NCI-H69 (cell line): ENCODE data around the gene DEFB114.
"Not testable (repeated sequence)": the region's sequence is repeated elsewhere in the genome, so short reads cannot be mapped to it uniquely, and the experiment has no call there.

ENCODE experiments used
- DNase-seq: peaks from one replicate; lab custom pipeline; 2025; lab: John Stamatoyannopoulos, UW

Gene DEFB114, protein sequence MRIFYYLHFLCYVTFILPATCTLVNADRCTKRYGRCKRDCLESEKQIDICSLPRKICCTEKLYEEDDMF

DNA sequence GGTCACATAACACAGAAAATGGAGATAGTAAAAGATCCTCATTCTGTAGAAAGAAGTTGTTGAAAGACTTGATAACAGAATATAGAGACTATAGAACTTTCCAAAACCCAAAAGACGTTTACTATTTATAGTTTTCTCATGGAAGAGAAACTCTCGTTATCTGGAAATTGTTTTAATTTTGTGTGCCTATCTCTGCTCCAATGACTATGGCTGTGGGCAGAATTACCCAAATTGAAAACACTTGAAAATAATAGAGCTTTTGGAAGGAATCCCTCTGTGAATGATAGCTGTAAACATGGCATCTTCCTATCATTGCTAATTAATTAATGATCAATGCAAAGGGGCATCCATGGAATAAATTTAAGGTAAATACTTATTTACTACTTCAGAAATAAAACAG is at the start of gene DEFB114:
Gene DEFB114, minus strand, starts transcription at position 101 of the 400 bp plus-strand sequence. Its CDS starts 59 bp downstream, at position 42.
- DNase-seq, result no peak

DNA sequence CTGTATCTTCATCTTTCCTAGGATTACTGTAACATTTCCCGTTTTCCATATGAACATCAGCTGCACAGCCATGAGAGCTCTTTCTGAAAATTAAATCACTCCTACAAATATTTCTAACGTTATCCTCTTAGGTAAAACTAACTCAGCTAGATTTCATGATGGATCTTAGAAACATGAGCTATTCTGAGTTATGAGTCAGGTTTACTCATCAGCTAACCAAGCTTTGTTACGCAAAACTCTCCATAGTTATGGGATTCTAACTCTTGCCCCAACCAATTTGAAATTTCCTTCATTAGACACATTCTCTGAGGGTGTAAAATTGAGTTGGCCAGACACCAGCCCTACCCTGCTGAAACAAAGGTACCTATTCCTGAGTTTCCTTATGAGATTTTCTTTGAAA is 43.9 kb upstream of the DEFB114 start:
- DNase-seq, result no peak

DNA sequence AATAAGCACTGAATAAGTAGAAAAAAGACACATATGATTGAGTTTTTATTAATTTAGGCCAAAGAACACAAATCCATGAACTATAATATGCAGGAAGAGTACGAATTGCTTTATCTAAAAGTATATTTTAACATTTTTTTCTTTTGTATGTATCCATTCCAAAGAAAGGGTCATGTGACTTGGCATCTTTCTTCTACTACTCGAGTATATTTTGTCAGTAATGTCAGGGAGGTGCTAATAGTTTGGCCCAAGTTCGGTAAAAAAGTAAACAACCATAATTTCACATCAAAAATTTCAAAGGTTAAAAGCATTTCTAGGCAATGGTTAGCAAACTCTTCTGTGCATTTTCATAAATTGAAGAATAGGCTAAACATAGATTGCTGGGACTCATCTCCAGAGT is 39.2 kb upstream of the DEFB114 start:
- DNase-seq, result no peak

DNA sequence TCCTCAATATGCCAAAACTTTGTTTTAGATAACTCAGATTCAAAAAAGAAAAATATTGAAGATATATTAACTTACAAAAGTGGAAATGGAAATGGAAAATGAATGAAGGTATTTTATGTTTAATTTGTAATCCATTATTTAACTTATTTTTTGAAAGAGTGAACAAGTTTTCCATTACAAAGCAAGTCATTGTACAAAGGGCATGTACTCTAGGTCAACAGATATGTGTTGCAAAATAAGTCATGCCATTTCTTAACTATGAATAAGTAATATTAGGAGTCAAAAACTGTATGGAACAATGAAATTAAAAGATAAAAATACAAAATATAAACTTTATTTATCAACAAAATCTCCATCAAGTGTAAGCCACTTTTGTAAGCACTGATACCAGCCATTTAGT is 31.3 kb upstream of the DEFB114 start:
- DNase-seq, result no peak

DNA sequence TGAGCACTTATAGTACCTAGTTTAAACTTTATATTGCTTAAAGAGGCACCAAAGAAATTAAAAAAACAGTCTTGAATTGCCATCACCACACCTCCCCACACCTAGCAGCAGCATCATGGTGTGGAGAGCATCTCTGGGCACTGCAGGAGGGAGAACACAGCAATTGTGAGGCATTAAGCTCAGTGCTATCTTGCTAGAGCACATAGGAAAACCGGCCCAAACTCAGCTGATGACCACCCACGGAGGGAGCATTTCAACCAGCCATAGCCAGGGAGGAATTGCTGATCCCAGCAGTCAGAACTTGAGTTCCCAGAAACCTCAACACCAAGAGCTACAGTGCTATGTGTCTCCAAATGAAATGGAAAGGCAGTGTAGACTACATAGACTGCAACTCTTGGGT is 24.9 kb upstream of the DEFB114 start:
- DNase-seq, result no peak

DNA sequence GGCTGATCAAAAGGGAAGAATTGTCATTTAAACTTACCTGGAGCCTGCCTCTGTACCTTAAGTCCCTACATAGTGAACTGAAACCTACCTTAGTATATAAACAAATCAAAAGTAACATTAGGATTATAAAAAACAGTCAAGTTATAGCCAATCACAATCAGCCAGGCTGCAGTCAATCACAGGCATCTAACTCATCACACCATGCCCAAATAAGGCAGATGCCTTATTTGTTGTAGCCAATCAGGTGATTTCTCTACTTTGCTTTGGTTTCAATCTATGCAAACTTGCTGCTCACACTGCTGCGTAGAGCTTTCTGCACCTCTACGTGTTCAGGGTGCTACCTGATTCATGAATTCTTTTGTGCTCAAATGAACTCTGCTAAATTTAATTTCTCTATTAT is 23.8 kb upstream of the DEFB114 start:
- no peak for DNase-seq

DNA sequence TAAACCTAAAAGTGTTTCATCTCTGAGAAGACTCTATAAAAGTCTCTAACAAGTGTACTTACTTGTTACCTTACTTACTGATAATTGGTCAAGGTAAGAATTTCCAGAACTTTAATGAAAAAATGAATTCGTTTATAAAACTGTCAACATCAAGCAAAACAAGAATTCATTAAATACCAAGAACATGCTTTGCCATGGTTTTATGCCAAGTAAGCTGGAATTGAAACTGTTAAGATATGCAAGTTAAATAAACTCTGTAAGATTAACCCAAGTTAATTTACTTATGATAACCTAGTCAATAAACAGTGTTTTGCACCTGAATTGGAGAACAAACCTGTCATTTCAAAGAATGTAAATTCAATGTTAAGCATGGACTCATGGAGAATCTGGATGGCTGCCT is 22.6 kb upstream of the DEFB114 start:
- DNase-seq, result no peak

DNA sequence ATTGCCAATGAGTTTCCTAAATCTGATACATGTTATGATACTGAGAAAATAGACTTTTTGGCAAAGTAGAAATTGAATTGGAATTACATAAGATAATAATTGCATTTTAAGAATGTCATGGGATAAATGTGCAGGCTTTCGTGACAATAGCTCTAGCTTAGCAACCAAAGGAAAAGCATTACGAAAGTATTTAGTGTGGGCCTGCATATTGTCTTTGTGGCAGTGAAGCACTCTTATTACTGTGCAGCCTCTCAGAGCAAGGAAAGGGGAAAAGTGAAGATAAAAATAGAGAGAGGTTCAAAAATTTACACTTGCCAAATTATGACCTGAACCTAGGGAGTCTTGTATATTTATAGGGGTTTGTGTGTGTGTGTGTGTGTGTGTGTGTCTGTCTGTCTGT is 18.1 kb upstream of the DEFB114 start:
- no peak for DNase-seq

DNA sequence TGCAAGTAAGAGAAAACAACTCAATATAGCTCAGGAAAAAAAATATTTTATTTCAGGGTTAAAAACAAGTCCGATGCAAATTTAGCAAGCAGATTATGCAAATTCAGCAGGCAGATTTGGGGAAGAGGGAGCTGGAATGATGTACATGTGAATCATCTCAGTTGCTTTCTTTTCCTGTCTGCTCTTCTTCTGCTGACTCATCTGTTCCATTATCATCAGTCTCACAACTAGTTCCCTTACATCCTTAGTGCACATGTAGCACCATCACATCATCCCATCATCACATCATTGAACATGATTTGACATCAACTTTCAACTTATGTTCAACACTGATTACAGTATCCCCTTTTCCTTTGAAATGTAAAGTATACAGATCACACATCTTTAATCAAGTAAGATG is 16.9 kb upstream of the DEFB114 start:
- no peak for DNase-seq

DNA sequence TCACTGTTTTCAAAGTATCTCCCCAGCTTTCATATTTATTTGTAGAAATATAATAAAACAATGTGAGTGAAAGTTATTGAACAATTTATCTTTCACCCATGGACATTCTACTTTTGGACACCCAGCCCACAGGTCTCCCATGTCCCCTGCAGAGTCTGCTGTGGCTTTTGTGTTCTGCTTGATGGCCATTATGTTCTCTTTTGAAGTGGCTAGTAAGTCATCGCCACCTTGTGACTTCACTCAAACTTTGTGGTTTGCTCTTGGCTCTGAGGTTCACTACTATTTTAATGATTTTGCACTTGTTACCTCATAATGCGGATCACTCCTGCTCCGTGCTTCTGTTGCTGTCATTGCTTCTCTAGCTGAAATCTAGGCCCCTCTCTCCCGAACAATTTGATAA is 15.6 kb upstream of the DEFB114 start:
- no peak for DNase-seq

DNA sequence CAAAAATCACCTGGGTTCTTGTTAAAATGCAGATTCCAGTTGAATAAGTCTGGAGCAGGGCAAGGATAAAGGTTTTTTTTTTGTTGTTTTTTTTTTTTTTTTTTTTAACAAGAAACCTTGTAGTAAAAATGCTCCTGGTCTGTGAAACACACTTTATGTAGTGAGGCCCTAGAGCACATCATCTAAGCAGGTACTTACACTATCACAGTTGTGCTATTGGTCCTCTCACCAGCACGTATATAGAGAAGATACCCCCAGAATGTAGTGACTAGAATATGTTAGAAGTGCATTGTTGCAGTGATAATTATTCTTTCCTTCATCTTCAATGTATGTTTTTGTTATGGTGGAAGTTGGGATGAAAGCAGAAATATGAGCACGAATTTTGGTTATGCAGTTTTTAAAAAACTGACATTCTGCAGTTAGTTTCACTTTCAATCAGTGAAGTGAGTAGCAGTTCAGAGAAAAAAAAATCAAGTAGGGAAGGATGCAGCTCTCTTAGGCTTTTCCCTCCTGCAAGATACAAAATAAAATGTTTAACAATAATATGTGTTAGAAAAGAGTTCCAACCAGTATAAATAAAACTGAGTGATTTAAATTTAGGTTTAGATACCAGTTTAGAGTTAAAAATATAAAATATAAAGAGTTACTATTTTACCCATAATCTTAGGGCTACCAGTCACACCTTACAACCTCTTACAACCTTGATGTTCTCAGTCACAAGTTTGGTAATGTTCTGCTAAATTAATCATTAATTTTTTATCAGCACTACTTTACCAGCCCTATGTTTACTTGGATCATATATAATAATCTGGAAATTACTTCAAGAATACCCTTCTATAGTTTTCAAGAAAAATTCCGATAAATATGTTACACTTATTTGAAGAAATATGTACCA is 14.6 kb upstream of the DEFB114 start:
- peak; percentile 9 for DNase-seq

DNA sequence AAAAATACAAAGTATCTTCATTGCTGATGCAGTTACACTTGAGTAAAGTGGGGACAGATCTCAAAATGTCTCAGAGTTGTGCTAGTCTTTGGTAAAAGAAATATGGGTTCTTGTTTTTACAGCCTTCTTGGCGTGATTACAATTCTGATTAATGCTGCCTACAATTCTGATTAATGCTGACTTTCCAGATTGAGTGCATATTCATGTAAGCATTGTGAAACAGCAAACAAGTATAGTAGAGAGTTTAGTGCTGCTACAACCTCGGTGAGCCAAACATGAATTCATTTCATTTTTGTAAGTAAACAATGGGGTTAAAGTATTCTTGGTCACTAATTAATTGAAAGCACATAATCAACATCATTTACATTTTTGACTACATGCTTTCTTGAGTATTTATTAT is 5.6 kb upstream of the DEFB114 start, which contains the start of gene DEFB113:
Gene DEFB113, minus strand, starts transcription at position 21 of the 400 bp plus-strand sequence. Its CDS starts 0 bp downstream, at position 21.
- DNase-seq, result no peak

DNA sequence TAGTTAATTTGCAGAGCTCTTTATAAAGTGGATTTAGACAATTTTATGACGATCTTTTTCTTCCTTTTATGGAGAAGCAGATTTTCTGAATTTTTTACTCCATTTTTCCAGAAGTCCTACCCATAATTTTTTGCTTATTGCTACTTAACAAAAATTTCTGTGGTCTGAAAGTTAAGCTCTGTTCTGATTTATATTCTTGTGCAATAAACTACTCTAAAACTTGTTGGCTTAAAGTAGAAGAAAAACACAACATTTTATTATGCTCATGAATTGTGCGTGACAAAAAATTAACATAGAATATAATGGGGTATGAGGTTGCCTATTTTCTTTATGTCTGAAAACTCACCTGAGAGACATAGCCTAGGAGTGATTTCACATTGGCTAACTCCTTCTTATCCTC is 2.9 kb upstream of the DEFB114 start:
- DNase-seq, result no peak

DNA sequence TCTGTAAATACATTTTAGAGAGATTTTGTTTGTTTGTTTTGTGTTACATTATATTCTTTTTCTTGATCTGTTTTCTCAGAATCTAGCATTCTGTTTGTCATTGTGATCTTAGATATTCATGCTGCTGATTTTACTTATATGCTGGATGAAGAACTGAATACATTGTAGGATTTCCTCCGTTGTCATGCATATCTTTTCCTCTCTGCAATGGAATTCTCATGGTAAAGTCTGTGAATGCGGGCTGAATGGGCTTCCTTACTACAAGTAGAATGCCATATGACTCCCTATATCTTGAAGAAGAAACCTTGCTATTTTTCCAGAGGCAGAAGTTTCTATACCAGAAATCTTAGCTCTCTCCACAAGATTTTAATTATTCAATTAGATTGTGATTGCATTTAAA is 2.4 kb upstream of the DEFB114 start:
- DNase-seq, result no peak

DNA sequence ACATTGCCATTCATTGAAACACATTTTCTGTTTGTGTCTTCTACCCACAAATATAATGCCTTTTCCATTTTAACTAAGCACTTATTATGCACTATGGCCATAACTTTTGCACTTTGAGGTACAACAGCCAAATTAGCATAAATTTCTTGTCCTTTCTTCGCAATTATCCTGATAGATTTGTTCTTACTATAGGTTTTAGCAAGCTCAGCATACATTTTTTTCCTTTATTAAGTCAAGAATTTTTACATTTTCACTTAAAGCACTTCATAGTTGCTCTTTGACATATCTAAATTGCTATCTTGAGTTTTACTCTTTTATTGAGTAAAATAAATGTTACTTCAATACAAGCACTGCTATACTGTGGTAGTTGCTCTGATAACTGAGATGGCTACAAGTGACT is 5.8 kb downstream of the DEFB114 start:
- DNase-seq, result no peak

DNA sequence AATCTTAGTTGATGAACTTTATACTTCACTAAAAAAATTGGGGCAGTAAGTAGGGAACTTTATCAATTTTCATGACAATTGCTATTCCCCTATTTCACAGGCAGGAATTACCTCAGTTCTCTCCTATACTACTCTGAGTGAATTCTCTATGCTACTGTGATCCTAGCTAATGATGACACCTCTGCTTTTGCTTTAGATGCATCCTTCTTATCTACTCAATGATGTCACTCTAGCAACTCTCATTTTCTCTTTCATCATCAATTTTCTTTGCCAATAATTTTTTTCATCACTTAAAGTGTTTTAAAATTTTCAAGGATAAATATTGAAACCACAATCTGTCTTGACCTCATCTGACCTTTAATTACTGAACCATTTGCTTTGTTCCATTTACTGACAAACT is 8.1 kb downstream of the DEFB114 start:
- no peak for DNase-seq

DNA sequence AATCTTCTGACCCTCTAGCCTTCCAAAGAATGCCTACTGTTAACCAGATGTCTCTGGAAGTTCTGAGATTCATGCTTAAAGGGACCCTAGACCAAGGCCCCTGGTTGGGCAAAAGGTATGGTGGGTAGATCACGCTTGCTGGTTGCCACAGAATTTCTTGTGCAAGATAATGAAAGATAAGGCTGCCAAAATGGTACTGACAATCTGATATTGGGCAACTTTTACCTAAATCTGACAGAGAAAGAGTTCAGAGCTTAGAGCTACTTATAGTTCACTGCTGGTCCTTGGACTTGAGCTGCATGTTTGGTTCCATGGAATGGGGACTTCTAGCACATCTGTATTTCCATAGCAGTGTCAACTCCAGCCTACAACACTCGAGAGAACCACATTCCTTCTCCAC is 12.0 kb downstream of the DEFB114 start:
- no peak for DNase-seq

DNA sequence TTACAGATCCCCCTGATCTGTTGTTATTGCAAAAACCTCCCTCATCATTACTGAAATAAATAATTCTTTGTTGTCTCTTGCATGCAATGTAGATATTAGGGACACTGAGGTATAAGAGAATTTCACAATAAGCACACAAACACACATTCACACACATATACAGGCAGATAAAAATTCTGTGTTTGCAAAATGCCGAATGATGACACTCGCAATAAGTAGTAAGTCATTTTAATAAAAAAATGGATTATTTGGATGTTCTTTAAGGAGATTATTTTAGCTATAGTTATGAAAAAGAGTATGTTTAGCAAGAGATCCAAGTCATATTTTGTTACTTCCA is 13.6 kb downstream of the DEFB114 start:
- no peak for DNase-seq

DNA sequence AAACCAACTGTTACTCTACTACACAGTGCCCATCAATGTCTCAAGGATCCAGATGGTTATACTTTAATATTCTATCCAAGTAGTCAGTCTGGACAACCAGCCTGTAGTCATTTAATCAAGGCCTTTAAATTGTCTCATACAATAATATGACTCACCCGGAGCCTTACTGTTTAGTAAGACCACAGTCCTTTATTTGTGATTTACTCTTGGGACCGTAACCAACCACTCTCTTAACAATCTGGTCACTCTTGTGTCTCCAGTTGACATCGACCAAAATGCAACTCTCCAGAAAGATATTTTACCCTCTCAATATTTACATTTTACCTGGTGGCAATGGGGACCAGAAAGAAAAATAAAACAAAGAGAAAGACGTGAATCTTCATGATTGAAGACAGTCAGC is 14.9 kb downstream of the DEFB114 start:
- DNase-seq, result peak; percentile 63

DNA sequence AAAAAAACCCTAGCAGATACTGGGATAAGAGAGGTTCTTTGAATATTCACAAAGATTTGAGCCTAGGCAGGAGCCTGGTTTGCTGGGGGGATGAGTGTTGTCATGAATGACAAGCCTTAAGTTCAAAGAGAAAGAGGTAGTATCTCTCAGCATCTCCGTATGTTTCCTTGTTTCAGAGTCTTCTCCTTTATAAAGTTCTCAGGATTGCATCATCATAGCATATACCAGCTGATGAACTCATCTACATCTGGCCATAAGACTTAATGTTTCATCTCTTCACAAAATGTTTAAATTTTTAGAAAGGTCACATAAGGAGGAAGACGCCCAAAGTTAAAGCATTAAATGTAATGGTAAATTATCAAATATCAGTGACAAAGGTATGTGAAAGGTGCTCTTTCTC is 17.1 kb downstream of the DEFB114 start:
- no peak for DNase-seq

DNA sequence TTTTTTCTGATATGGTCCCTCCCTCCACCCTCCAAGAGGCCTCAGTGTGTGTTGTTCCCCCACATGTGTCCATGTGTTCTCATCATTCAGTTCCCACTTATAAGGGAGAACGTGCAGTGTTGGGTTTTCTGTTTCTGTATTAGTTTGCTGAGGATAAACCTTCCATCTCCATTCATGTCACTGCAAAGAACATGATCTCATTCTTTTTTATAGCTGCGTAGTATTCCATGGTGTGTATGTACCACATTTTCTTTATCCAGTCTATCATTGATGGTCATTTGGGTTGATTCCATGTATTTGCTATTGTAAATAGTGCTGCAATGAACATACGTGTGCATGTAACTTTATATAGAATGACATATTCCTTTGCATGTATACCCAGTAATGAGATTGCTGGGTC is 19.9 kb downstream of the DEFB114 start:
- DNase-seq, result not testable (repeated sequence)

DNA sequence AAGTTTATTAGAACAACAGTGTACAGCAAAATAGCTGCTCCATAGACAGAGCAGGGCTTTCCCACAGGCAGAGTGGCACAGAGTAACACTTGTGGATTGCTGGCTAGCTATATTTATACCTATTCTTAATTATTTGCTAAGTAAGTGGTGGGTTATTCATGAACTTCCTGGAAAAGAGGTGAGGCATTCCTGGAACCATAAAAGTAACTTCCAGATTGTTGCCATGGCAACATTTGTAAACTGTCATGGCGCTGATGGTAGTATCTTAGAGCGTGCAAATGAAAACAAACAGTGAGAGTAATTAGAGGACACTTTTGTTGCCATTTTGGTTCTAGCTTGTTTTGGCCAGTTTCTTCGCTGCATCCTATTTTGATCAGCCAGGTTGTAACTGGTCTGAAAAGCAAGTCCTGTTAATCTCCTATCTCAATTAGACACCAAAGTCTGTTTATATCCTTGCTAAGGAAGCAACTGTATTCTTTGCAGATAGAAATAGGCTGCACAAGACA is 23.9 kb downstream of the DEFB114 start:
- peak; percentile 15 for DNase-seq

DNA sequence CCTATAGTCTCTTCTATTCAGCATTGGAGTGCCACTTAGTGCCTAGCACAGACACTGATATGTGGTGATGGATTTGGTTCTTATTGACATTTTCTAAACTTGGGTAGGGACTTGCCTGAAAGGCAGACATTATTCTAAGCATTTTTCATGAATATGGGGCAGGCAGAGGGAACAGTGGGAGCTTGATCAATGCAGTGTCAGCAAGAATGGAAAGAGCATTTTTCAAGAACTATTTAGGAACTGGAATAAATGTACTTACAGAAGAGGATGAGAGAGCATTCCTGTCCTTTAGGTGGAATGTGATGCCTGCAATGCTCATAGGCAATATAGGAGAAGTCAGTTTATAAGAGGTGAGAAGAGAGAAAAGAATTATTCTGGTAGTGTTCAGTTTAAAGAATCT is 26.2 kb downstream of the DEFB114 start:
- DNase-seq, result no peak

DNA sequence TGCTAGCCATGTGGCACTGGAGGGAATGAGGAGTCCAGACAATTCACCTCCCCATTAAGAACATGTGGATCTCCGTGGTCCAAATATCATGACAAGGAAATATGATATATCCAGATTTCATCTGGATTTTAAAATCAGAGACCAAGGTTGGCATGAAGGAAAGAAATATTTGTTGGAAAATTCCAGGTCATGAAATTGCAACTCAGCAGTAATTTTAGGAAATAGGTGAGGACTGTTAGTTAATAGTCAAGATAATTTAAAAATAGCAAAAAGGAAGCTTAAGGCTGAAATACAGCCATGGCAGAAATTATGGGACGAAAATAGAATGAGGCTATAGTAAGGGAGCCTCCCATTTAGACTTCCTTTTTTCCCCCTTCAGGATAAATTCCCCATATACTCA is 26.9 kb downstream of the DEFB114 start:
- no peak for DNase-seq
